AG09309 (cell line): ENCODE measurements around the gene KDM5A.

ENCODE experiments used
- DNase-seq: peaks from one replicate; pipeline ENCODE4 v3.0.0-alpha.2; 2010; ENCODE audit warnings: low read depth
- H3K4me3 ChIP-seq: 2 replicates; pipeline ENCODE4 v1.5.1; 2011; ENCODE audit warnings: mild to moderate bottlenecking, low read depth, low read length, moderate library complexity; ENCODE audit not compliant: control insufficient read depth
- TF ChIP-seq, protein P1 (sequence below): IDR thresholded peaks from 2 replicates; pipeline ENCODE4 v1.5.1; 2011; ENCODE audit warnings: mild to moderate bottlenecking, low read depth, low read length, inconsistent platforms; ENCODE audit not compliant: insufficient read depth, control insufficient read depth; ENCODE audit errors: missing control alignments

KDM5A gene

DNA sequence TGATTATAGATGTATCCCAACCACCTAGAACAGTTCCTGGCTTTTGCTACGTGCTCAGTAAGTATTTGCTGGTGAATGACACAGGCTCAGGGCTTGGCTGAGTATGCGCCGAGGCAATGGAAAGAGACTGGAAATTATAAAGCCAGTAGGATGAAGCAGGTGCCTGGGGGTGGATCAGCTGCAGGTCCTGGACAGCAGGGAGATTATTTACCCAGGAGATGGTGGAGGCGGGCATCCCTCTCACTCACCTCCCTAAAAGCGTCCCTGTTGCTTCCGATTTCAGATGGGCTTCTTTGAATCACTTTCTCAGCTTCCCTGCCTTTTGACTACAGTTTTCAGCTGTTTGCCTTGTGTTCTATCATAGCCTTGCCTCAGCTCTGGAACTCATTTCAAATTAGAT, 132.9 kb downstream of the KDM5A start:
- DNase-seq, result no peak
- TF ChIP-seq, protein P1, sequence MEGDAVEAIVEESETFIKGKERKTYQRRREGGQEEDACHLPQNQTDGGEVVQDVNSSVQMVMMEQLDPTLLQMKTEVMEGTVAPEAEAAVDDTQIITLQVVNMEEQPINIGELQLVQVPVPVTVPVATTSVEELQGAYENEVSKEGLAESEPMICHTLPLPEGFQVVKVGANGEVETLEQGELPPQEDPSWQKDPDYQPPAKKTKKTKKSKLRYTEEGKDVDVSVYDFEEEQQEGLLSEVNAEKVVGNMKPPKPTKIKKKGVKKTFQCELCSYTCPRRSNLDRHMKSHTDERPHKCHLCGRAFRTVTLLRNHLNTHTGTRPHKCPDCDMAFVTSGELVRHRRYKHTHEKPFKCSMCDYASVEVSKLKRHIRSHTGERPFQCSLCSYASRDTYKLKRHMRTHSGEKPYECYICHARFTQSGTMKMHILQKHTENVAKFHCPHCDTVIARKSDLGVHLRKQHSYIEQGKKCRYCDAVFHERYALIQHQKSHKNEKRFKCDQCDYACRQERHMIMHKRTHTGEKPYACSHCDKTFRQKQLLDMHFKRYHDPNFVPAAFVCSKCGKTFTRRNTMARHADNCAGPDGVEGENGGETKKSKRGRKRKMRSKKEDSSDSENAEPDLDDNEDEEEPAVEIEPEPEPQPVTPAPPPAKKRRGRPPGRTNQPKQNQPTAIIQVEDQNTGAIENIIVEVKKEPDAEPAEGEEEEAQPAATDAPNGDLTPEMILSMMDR, result no peak
- H3K4me3 ChIP-seq, result no peak overlapping the region

DNA sequence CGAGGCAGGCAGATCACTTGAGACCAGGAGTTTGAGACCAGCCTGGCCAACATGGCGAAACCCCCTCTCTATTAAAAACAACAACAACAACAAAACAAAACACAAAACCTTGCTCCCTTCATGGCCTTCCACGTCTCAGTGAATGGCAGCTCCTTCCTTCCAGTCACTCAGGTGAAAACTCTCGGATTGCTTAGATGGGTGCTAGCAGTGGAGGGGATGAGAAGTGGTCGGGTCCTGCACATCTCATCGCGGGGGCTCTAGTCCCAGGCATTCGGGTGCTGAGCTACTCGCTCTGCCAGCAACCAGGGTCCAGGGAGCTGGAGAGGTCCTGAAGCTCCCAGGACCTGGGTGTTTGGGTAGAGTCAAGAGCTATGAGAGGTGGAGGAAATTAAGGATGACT, 134.2 kb downstream of the KDM5A start:
- TF ChIP-seq, protein P1, result no peak
- H3K4me3 ChIP-seq, result no peak overlapping the region
- no peak for DNase-seq

DNA sequence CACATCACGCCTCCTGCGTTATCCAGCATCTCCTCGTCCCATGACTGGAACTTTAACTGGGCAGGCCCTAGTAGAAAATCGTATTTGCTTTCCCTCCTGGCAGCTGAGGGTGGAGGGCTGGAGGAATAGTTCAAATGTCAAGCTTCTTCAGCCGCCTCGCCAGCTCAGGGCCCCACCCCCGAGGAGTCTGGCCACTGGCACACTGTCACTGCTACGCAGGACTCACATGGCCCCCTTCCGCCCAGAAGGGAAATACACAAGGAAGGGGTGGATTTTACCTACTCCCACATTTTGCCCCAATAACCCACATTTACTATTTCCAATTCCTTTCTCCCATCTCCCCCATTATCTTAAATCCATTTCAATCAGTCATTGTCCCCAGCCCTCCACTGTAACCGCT, 135.1 kb downstream of the KDM5A start:
- TF ChIP-seq, protein P1, result no peak
- no peak overlapping the region for H3K4me3 ChIP-seq
- DNase-seq, result no peak

DNA sequence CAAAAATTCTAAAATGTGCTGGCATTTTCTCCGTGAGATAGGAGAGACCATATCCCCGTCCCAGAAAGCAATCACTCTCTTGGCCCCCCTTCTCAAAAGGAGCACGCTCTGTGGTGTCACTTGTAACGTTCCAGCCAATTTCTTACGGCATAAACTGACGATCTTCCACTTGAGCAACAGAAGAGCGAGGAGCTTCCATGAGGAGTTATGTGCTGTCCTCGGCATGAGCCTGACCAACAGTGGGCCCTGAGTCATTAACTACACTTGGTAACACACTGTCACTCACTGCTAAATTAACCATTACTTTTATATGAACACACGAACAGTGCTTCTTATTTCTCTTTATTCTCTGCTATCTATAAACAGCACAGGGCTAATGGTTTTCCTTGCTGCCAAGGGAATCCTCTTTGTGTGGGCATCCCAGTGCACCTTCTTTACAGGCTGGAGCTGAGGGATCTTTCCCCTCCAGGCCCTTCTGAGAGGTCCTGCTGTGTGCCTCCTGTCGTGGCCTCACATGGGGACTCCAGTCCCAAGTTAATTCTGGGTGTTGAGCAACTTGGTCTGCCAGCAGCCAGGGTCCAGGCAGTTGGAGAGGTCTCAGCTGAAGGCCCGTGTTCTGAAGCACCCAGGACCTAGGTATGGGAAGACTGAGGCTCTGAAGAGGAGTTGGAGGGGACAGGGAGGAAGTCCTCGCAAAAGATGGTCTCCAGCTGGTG, 135.8 kb downstream of the KDM5A start:
- H3K4me3 ChIP-seq, result no peak overlapping the region
- TF ChIP-seq, protein P1, result no peak
- DNase-seq, result no peak

DNA sequence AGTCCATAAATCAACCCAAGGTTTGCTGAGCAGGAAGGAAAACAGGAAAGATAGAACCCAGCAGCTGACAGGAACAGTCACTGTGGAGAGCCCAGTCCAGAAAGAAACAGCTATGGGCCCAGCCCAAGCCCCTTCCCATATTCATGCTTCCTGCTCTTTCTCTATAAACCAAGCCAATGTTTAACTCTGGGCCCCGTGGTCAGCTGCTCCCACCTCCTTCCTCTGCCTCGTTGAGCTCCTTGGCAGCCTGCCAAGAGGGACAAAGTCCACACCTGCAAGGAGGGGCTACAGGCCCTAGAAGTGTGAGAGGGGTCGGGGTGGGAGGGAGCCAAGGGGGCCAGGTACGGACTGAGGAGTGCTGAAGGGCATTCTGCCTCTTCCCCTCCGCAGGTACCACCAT, 136.5 kb downstream of the KDM5A start:
- DNase-seq, result no peak
- TF ChIP-seq, protein P1, result no peak
- H3K4me3 ChIP-seq, result no peak overlapping the region

DNA sequence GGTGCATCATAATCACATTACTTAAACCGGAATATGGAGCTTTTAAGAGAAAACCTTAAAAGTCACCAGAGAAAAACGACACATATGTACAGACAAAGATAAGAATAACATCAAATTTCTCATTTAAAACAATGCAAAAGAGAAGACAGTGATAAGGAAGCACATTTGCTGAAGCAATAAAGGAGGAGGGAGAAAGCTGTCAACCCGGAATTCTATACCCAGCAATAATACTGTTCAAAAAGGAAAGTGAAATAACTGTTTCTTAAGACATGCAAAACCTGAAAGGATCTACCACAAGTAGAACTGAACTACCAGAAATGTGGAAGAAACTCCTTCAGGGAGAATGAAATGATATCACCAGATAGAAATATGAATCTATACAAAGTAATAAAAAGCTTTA, 141.8 kb downstream of the KDM5A start:
- DNase-seq, result no peak
- H3K4me3 ChIP-seq, result no peak overlapping the region
- TF ChIP-seq, protein P1, result no peak

DNA sequence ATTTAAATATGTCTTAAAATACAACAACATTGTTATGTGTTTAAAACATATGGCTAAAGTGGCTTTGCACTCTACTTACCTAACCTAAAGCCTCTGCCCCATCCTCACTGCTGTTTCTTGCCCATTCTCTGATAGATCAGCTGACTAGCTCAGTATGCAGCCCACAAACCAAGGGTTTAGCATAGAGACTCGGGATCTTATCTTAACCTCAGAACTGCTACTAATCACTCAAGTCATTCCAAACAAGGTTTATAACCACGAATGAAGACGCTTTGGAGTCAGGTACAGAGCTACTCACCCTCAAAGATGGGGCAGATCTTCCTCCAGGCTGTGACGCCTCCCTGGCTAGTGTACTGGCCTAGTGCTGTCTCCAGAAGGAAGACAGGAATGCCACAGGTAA, 145.7 kb downstream of the KDM5A start:
- DNase-seq, result no peak
- H3K4me3 ChIP-seq, result no peak overlapping the region

More for the DNA sequence above, 145.7 kb downstream of the KDM5A start:
- TF ChIP-seq, protein P1, result no peak
